ENCODE measurements around the gene TESK1.
A peak's percentile ranks its signal among the peaks of the same experiment; 100 is the strongest.

The TESK1 gene

GRCh38 chr9:35618854-35619799 lies 14.1 kb downstream of the TESK1 start:
- ChIA-PET POLR2A (interaction anchor here (0.5 to 0.6 kb wide), 2 partner anchors 505 to 1931 kb away, joined by 3 to 5 read pairs; no protein-coding TSS in a partner anchor), CTCF (interaction anchor here (1.0 to 11.5 kb wide), 11 partner anchors 9 to 985 kb away, joined by 3 to 97 read pairs (median 5); partner anchors contain the start of genes SIT1 and TESK1)
- peak; percentile 60 for DNase-seq (ENCODE audit: extremely low spot score)
- TF ChIP-seq CTCF (IDR thresholded peaks at IDR 0.05; ENCODE audit: control extremely low read depth, extremely low read depth, low read depth, missing control alignments): no peak

GRCh38 chr9:35619800-35620158 lies 14.7 kb downstream of the TESK1 start:
- DNase-seq (ENCODE audit: extremely low spot score): no peak
- TF ChIP-seq CTCF (IDR thresholded peaks at IDR 0.05; ENCODE audit: control extremely low read depth, extremely low read depth, low read depth, missing control alignments): no peak
- ChIA-PET POLR2A (interaction anchor here (0.5 kb wide), 1 partner anchor 505 kb away, joined by 5 read pairs; no protein-coding TSS in a partner anchor), CTCF (interaction anchor here (1.0 to 11.5 kb wide), 11 partner anchors 9 to 985 kb away, joined by 3 to 97 read pairs (median 5); partner anchors contain the start of genes SIT1 and TESK1)

- no peak for TF ChIP-seq CTCF (IDR thresholded peaks at IDR 0.05; ENCODE audit: control extremely low read depth, extremely low read depth, low read depth, missing control alignments)
- DNase-seq (ENCODE audit: extremely low spot score): peak; percentile 20
- ChIA-PET POLR2A (interaction anchor here (0.8 kb wide), 1 partner anchor 18 kb away, joined by 3 read pairs; no protein-coding TSS in a partner anchor), CTCF (interaction anchor here (0.6 to 4.0 kb wide), 8 partner anchors 9 to 199 kb away, joined by 3 to 30 read pairs (median 6); partner anchors contain the start of gene CD72)
Observed at GRCh38 chr9:35627575-35627974, 22.5 kb downstream of the TESK1 start.

- DNase-seq (ENCODE audit: extremely low spot score): no peak
- TF ChIP-seq CTCF (IDR thresholded peaks at IDR 0.05; ENCODE audit: control extremely low read depth, extremely low read depth, low read depth, missing control alignments): no peak
- CTCF ChIA-PET: interaction anchor here (0.6 to 4.0 kb wide), 10 partner anchors 10 to 198 kb away, joined by 3 to 30 read pairs (median 7); partner anchors contain the start of genes ARHGEF39, CCDC107, CD72 and RMRP
- POLR2A ChIA-PET: interaction anchor here (0.8 kb wide), 1 partner anchor 19 kb away, joined by 3 read pairs; no protein-coding TSS in a partner anchor
Observed at GRCh38 chr9:35628389-35628991, 23.4 kb downstream of the TESK1 start.

- TF ChIP-seq CTCF (IDR thresholded peaks at IDR 0.05; ENCODE audit: control extremely low read depth, extremely low read depth, low read depth, missing control alignments): no peak
- DNase-seq (ENCODE audit: extremely low spot score): no peak
- ChIA-PET POLR2A (interaction anchor here (0.7 kb wide), 1 partner anchor 82 kb away, joined by 5 read pairs; no protein-coding TSS in a partner anchor), CTCF (interaction anchor here (1.1 to 4.0 kb wide), 10 partner anchors 11 to 159 kb away, joined by 3 to 30 read pairs (median 7); partner anchors contain the start of genes ARHGEF39, CCDC107, CD72 and CREB3)
Observed at GRCh38 chr9:35629597-35629996, 24.5 kb downstream of the TESK1 start.

- no peak for TF ChIP-seq CTCF (IDR thresholded peaks at IDR 0.05; ENCODE audit: control extremely low read depth, extremely low read depth, low read depth, missing control alignments)
- CTCF ChIA-PET: interaction anchor here (0.9 to 5.7 kb wide), 6 partner anchors 10 to 61 kb away, joined by 3 to 36 read pairs (median 5); partner anchors contain the start of genes CCDC107 and RMRP
- POLR2A ChIA-PET: no interaction called here
- DNase-seq (ENCODE audit: extremely low spot score): no peak
Observed at GRCh38 chr9:35635730-35636129, 30.7 kb downstream of the TESK1 start.

Measured in GM10248 (cell line).